Measurements from ENCODE around the gene CDYL2. TPM values are rescaled to one million over a fixed set of nuclear protein-coding genes. Genes with fewer than 3 reads are reported as not detected.

Gene CDYL2
- total RNA-seq, 4 donors from 2014 or later = 0.83 to 6.5 (median 3.6) TPM

DNA sequence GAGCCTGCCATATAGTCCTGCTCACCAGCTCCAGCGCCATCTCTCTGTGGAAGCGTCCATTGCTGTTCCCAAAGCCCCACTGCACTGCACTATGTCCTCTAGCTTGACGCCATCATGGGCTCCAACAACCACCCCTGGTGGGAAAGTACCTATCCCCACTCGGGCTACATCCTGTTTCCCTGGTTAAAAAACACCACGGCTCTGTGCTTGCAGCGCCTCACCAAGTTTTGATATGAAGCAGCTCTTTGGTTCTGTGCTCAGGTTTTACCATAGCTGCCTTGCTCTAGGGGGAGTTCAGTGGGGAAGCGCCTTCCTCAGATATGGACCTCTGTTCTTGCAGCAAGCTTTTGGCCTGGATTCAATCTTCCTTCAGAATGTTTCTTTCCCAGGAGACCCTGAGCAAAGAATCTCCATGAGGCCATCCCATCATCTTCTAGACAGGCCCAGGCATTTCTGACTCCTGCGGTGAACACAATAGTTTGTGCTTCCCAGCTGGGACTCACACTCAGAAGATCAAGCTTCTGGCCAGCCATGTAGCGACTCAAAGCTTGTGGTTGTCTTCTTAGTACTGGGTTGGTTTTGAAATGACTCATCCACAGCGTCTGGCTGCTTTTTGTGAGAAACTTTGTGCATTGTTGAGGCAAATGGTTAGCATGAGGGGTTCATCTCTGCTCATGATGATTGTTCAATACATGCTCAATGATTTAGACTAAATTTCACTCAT lies 224.1 kb downstream of the CDYL2 start:
- TF ChIP-seq, protein P1, sequence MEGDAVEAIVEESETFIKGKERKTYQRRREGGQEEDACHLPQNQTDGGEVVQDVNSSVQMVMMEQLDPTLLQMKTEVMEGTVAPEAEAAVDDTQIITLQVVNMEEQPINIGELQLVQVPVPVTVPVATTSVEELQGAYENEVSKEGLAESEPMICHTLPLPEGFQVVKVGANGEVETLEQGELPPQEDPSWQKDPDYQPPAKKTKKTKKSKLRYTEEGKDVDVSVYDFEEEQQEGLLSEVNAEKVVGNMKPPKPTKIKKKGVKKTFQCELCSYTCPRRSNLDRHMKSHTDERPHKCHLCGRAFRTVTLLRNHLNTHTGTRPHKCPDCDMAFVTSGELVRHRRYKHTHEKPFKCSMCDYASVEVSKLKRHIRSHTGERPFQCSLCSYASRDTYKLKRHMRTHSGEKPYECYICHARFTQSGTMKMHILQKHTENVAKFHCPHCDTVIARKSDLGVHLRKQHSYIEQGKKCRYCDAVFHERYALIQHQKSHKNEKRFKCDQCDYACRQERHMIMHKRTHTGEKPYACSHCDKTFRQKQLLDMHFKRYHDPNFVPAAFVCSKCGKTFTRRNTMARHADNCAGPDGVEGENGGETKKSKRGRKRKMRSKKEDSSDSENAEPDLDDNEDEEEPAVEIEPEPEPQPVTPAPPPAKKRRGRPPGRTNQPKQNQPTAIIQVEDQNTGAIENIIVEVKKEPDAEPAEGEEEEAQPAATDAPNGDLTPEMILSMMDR (IDR thresholded peaks at IDR 0.05) = no peak
- TF ChIP-seq EP300 (IDR thresholded peaks at IDR 0.05) = no peak
- no peak for TF ChIP-seq POLR2A (IDR thresholded peaks at IDR 0.05; ENCODE audit: low read depth)
- no peak for TF ChIP-seq POLR2AphosphoS5 (IDR thresholded peaks at IDR 0.05)
- no peak overlapping the region for H3K27ac ChIP-seq (replicated peaks in 1 of 4)
- H3K36me3 ChIP-seq = no peaks in the 10 kb centered on the region
- H3K27me3 ChIP-seq = peaks cover 0 to 6% (median 0%) of the 10 kb centered on the region in 4 donors
- H3K4me1 ChIP-seq = no peaks in the 10 kb centered on the region
- H3K4me3 ChIP-seq = no peak overlapping the region
- no peak for DNase-seq (ENCODE audit: extremely low spot score)
- WGBS = 81% methylated on average over 10 of the region's 10 CpGs
- H3K9me3 ChIP-seq = no peaks in the 10 kb centered on the region
- intact Hi-C loops (cut with DNase I) = no loop called here

DNA sequence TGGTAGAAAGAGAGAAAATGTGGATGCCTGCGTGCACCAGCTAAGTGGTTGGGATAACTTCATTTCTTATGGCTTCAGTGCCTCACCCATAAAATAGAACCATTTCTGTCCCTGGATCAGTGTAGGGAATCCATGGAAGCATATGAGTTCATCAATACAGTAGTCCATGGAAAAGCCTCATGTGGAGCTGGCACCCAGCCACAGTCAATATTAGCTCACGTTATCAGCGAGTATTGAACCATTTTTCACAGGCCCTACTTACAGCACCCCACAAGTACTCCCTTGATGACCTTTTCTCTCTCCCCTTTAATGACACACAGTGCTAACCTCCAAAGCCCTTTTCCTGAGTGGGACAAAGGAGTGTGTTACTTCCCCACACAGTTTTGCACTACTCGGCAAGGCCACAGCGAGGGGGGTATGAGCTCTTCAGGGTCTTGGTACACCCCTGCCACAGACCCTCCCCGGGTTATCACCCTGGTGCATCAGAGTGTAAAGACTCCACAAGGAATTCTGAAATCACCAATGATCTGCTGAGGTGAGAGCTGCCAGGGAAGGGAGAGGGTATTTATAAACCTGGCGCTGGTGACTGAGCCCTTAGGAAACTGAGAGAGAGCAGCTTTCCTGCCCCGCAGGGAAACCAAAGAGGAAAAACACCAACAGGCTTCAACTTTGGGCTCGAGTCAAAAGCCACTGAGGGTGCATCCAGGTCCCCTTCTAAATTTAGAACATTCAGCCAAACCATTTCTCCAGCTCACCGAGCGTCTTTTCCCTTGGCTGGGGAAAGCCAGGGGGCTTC lies 226.7 kb downstream of the CDYL2 start:
- no peak for DNase-seq (ENCODE audit: extremely low spot score)
- H3K27ac ChIP-seq (replicated peaks in 1 of 4) = no peak overlapping the region
- intact Hi-C loops (cut with DNase I) = no loop called here
- no peaks in the 10 kb centered on the region for H3K36me3 ChIP-seq
- TF ChIP-seq, protein P1 (IDR thresholded peaks at IDR 0.05) = no peak
- TF ChIP-seq EP300 (IDR thresholded peaks at IDR 0.05) (no peak), POLR2A (IDR thresholded peaks at IDR 0.05; ENCODE audit: low read depth) (no peak), POLR2AphosphoS5 (IDR thresholded peaks at IDR 0.05) (no peak)
- no peak overlapping the region for H3K4me3 ChIP-seq
- no peaks in the 10 kb centered on the region for H3K9me3 ChIP-seq
- peaks cover 0 to 14% (median 0%) of the 10 kb centered on the region in 4 donors for H3K27me3 ChIP-seq
- no peaks in the 10 kb centered on the region for H3K4me1 ChIP-seq
- WGBS = 88% methylated on average over 11 of the region's 11 CpGs

DNA sequence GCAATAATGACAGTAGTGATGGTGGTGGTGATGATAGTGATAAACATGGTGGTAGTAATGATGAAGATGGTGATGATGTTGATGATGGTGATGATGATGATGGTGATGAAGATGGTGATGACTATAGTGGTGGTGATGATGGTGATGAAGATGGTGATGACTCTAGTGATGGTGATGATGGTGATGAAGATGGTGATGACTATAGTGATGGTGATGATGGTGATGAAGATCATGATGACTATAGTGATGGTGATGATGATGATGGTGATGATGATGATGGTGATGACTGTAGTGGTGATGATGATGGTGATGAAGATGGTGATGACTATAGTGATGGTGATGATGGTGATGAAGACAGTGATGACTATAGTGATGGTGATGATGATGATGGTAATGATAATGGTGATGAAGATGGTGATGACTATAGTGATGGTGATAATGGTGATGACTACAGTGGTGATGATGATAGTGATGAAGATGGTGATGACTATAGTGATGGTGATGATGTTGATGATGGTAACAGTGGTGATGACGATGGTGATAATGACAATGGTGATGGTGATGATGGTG lies 228.0 kb downstream of the CDYL2 start:
- H3K36me3 ChIP-seq = no peaks in the 10 kb centered on the region
- H3K27ac ChIP-seq (replicated peaks in 1 of 4) = no peak overlapping the region
- no peak overlapping the region for H3K4me3 ChIP-seq
- intact Hi-C loops (cut with DNase I) = no loop called here
- TF ChIP-seq POLR2A (IDR thresholded peaks at IDR 0.05; ENCODE audit: low read depth) (no peak), EP300 (IDR thresholded peaks at IDR 0.05) (no peak), POLR2AphosphoS5 (IDR thresholded peaks at IDR 0.05) (no peak)
- TF ChIP-seq, protein P1 (IDR thresholded peaks at IDR 0.05) = no peak
- no peaks in the 10 kb centered on the region for H3K4me1 ChIP-seq
- H3K27me3 ChIP-seq = peaks cover 0 to 12% (median 0%) of the 10 kb centered on the region in 4 donors
- WGBS = 86% methylated on average over 1 of the region's 1 CpG
- H3K9me3 ChIP-seq = peaks cover 0 to 6% (median 0%) of the 10 kb centered on the region in 4 donors
- DNase-seq (ENCODE audit: extremely low spot score) = no peak

DNA sequence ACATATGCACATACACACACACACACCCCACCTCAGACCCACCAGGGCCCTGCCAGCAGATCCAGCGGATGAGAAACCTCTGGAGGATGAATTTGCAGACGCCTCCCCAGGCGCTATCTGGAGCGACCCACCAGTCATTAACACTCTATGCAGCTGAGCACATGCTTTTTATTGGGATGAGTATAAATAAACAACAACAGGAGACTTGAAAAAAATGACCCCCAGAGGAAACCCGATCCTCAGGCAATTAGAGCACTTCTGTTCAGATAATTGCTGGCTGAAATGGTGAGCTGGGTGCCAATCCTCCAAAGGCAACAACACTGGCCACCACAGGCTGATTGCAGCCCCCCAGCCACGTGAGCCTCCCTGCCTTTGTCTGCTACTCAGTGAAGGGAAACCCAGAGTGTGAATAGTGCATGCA lies 230.7 kb downstream of the CDYL2 start:
- H3K4me3 ChIP-seq = no peak overlapping the region
- no peak overlapping the region for H3K27ac ChIP-seq (replicated peaks in 1 of 4)
- intact Hi-C loops (cut with DNase I) = no loop called here
- WGBS = 66% methylated on average over 6 of the region's 6 CpGs
- DNase-seq (ENCODE audit: extremely low spot score) = no peak
- H3K4me1 ChIP-seq = no peaks in the 10 kb centered on the region
- peaks cover 0 to 11% (median 0%) of the 10 kb centered on the region in 4 donors for H3K27me3 ChIP-seq
- peaks cover 0 to 9% (median 0%) of the 10 kb centered on the region in 4 donors for H3K9me3 ChIP-seq
- H3K36me3 ChIP-seq = no peaks in the 10 kb centered on the region
- TF ChIP-seq POLR2AphosphoS5 (IDR thresholded peaks at IDR 0.05) = no peak
- TF ChIP-seq, protein P1 (IDR thresholded peaks at IDR 0.05) = no peak
- TF ChIP-seq POLR2A (IDR thresholded peaks at IDR 0.05; ENCODE audit: low read depth) = no peak
- TF ChIP-seq EP300 (IDR thresholded peaks at IDR 0.05) = no peak
